SU-DHL-6 (cell line): ENCODE measurements around the gene PRPF31.

Experiments used
- H2AFZ ChIP-seq: fragments of 200-600 bp; sonication (generic); 2 replicates; pipeline ENCODE4 v1.6.1; 2014; ENCODE audit warnings: low read depth, mild to moderate bottlenecking, moderate library complexity, mixed read lengths, antibody characterized with exemption, low read length; ENCODE audit not compliant: severe bottlenecking
- H3F3A ChIP-seq: fragments of 200-600 bp; shearing (Covaris generic); 2 replicates; pipeline ENCODE4 v1.6.0; 2016; ENCODE audit warnings: antibody characterized with exemption, mild to moderate bottlenecking; ENCODE audit not compliant: insufficient read depth
- H3K27ac ChIP-seq: fragments of 200-600 bp; sonication (generic); 2 replicates; pipeline ENCODE4 v1.5.1; 2016; ENCODE audit warnings: low read depth, mild to moderate bottlenecking, low read length, moderate library complexity, mixed read lengths
- H3K27me3 ChIP-seq: fragments of 200-600 bp; sonication (generic), shearing (Covaris generic); 2 replicates; pipeline ENCODE4 v1.6.0; 2014; ENCODE audit warnings: mild to moderate bottlenecking, low read length
- H3K36me3 ChIP-seq: fragments of 200-600 bp; sonication (generic); 2 replicates; pipeline ENCODE4 v1.6.1; 2014; ENCODE audit warnings: mild to moderate bottlenecking, low read length, mixed read lengths
- H3K4me2 ChIP-seq: fragments of 300-600, 200-600 bp; shearing (Covaris generic), sonication (generic); 2 replicates; pipeline ENCODE4 v1.6.0; 2014; ENCODE audit warnings: low read length, low read depth, mild to moderate bottlenecking; ENCODE audit not compliant: poor library complexity, severe bottlenecking
- H3K4me3 ChIP-seq: fragments of 200-600 bp; sonication (generic); 2 replicates; pipeline ENCODE4 v1.5.1; 2014; ENCODE audit warnings: antibody characterized with exemption, low read length, mild to moderate bottlenecking, mixed read lengths; ENCODE audit not compliant: insufficient read depth, poor library complexity, severe bottlenecking
- H3K79me2 ChIP-seq: fragments of 200-600 bp; sonication (generic); 2 replicates; pipeline ENCODE4 v1.6.1; 2014; ENCODE audit warnings: mild to moderate bottlenecking, low read length, moderate library complexity; ENCODE audit not compliant: insufficient read depth
- H3K9ac ChIP-seq: fragments of 200-600 bp; sonication (generic); 2 replicates; pipeline ENCODE4 v1.7.0; 2014; ENCODE audit warnings: mild to moderate bottlenecking, low read length
- H3K9me2 ChIP-seq: fragments of 200-600 bp; sonication (generic); replicated peaks from 2 replicates; pipeline ENCODE4 v1.6.1; 2014; ENCODE audit warnings: low read length; ENCODE audit not compliant: insufficient read depth
- H3K9me3 ChIP-seq: fragments of 200-600 bp; sonication (generic); 2 replicates; pipeline ENCODE4 v1.6.1; 2014; ENCODE audit warnings: low read length, mixed read lengths; ENCODE audit not compliant: insufficient read depth
- H4K20me1 ChIP-seq: fragments of 200-600 bp; sonication (generic); 2 replicates; pipeline ENCODE4 v1.6.1; 2014; ENCODE audit warnings: low read depth, mild to moderate bottlenecking, antibody characterized with exemption, low read length, moderate library complexity, mixed read lengths
- CTCF ChIP-seq: fragments of 200-600 bp; sonication (generic); IDR thresholded peaks from one replicate; pipeline ENCODE4 v1.5.1; 2017; ENCODE audit warnings: antibody characterized with exemption, mild to moderate bottlenecking, low read length, moderate library complexity; ENCODE audit not compliant: insufficient read depth, poor library complexity, severe bottlenecking
- EZH2phosphoT487 ChIP-seq: fragments of 200-600 bp; sonication (generic), shearing (Covaris generic); conservative IDR thresholded peaks from 2 replicates; pipeline ENCODE4 v1.6.1; 2018; ENCODE audit warnings: mild to moderate bottlenecking, antibody characterized with exemption, low read length, moderate library complexity, mixed read lengths

Gene PRPF31

GRCh38 chr19:54136086-54136863 lies 20.7 kb downstream of the PRPF31 start:
- Histone ChIP-seq H3K4me3 (peak overlapping the region; percentile 57), H3F3A (no peaks in the 10 kb centered on the region), H3K36me3 (no peaks in the 10 kb centered on the region), H3K9ac (peak overlapping the region; percentile 63), H3K9me2 (no peaks in the 10 kb centered on the region), H3K27ac (no peak overlapping the region), H3K4me2 (peak overlapping the region; percentile 82), H3K9me3 (no peaks in the 10 kb centered on the region), H4K20me1 (no peaks in the 10 kb centered on the region; the same call in 1 of the 2 replicates), H2AFZ (peak overlapping the region; percentile 69), H3K27me3 (no peaks in the 10 kb centered on the region), H3K79me2 (peaks cover 35% of the 10 kb centered on the region)
- TF ChIP-seq CTCF (no peak), EZH2phosphoT487 (no peak)

GRCh38 chr19:54136864-54137698 lies 21.5 kb downstream of the PRPF31 start:
- H3K36me3 ChIP-seq: no peaks in the 10 kb centered on the region
- peak overlapping the region; percentile 69 for H2AFZ ChIP-seq
- no peak overlapping the region for H3K27ac ChIP-seq
- no peaks in the 10 kb centered on the region for H3K9me2 ChIP-seq
- H3F3A ChIP-seq: no peaks in the 10 kb centered on the region
- no peak for TF ChIP-seq EZH2phosphoT487
- no peak for TF ChIP-seq CTCF
- H4K20me1 ChIP-seq: no peaks in the 10 kb centered on the region; the same call in 1 of the 2 replicates
- peak overlapping the region; percentile 75 for H3K4me3 ChIP-seq
- H3K27me3 ChIP-seq: no peaks in the 10 kb centered on the region
- no peaks in the 10 kb centered on the region for H3K9me3 ChIP-seq
- peak overlapping the region; percentile 82 for H3K4me2 ChIP-seq
- peak overlapping the region; percentile 88 for H3K9ac ChIP-seq
- peaks cover 43% of the 10 kb centered on the region for H3K79me2 ChIP-seq

GRCh38 chr19:54137699-54138488 lies 22.3 kb downstream of the PRPF31 start, which contains the start of gene CNOT3:
TSS of gene CNOT3 (plus strand) at chr19:54137762. CDS start at chr19:54142979, 5,217 bp downstream.
- no peaks in the 10 kb centered on the region for H3K9me3 ChIP-seq
- no peaks in the 10 kb centered on the region for H3K36me3 ChIP-seq
- H4K20me1 ChIP-seq: no peaks in the 10 kb centered on the region; the same call in 1 of the 2 replicates
- H3F3A ChIP-seq: no peaks in the 10 kb centered on the region
- H3K9ac ChIP-seq: peak within 1 kb of the TSS; percentile 88
- H3K27ac ChIP-seq: peak within 1 kb of the TSS; percentile 67
- no peaks in the 10 kb centered on the region for H3K27me3 ChIP-seq
- peaks cover 50% of the 10 kb centered on the region for H3K79me2 ChIP-seq
- TF ChIP-seq EZH2phosphoT487 (no peak), CTCF (no peak)
- H3K4me3 ChIP-seq: peak within 1 kb of the TSS; percentile 75
- no peaks in the 10 kb centered on the region for H3K9me2 ChIP-seq
- H2AFZ ChIP-seq: peak within 1 kb of the TSS; percentile 69
- H3K4me2 ChIP-seq: peak within 1 kb of the TSS; percentile 82
